ENCODE data around the gene UBC.

GRCh38 chr12:124954771-124955170 lies 40.3 kb upstream of the UBC start:
- TF ChIP-seq, protein P1, sequence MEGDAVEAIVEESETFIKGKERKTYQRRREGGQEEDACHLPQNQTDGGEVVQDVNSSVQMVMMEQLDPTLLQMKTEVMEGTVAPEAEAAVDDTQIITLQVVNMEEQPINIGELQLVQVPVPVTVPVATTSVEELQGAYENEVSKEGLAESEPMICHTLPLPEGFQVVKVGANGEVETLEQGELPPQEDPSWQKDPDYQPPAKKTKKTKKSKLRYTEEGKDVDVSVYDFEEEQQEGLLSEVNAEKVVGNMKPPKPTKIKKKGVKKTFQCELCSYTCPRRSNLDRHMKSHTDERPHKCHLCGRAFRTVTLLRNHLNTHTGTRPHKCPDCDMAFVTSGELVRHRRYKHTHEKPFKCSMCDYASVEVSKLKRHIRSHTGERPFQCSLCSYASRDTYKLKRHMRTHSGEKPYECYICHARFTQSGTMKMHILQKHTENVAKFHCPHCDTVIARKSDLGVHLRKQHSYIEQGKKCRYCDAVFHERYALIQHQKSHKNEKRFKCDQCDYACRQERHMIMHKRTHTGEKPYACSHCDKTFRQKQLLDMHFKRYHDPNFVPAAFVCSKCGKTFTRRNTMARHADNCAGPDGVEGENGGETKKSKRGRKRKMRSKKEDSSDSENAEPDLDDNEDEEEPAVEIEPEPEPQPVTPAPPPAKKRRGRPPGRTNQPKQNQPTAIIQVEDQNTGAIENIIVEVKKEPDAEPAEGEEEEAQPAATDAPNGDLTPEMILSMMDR (IDR thresholded peaks at IDR 0.05): no peak
- TF ChIP-seq EZH2 (IDR thresholded peaks at IDR 0.05; ENCODE audit: borderline replicate concordance, insufficient read depth, low read depth, low read length, poor library complexity, severe bottlenecking): no peak
